ENCODE measurements around the gene NUDT4B.
"Not testable (repeated sequence)": the region's sequence is repeated elsewhere in the genome, so short reads cannot be mapped to it uniquely, and the experiment has no call there.

Gene NUDT4B

GRCh38 chr1:148748563-148749334 is at the start of gene NUDT4B:
Gene NUDT4B (plus strand): TSS chr1:148748774. CDS start chr1:148748953, 179 bp downstream.
- DNase-seq: not testable (repeated sequence)

- not testable (repeated sequence) for DNase-seq
Observed at GRCh38 chr1:148699357-148699756, 49.2 kb upstream of the NUDT4B start.

- not testable (repeated sequence) for DNase-seq
Observed at GRCh38 chr1:148702242-148702641, 46.3 kb upstream of the NUDT4B start.

GRCh38 chr1:148703973-148704591 is 44.5 kb upstream of the NUDT4B start:
- not testable (repeated sequence) for DNase-seq

- DNase-seq: not testable (repeated sequence)
Observed at GRCh38 chr1:148705316-148705948, 43.1 kb upstream of the NUDT4B start.

GRCh38 chr1:148708779-148709333 is 39.7 kb upstream of the NUDT4B start:
- DNase-seq: not testable (repeated sequence)

GRCh38 chr1:148710772-148711523 is 37.6 kb upstream of the NUDT4B start:
- DNase-seq: not testable (repeated sequence)

GRCh38 chr1:148712353-148712752 is 36.2 kb upstream of the NUDT4B start:
- not testable (repeated sequence) for DNase-seq

GRCh38 chr1:148715518-148715917 is 33.1 kb upstream of the NUDT4B start:
- DNase-seq: not testable (repeated sequence)

GRCh38 chr1:148716966-148717520 is 31.5 kb upstream of the NUDT4B start:
- not testable (repeated sequence) for DNase-seq

- not testable (repeated sequence) for DNase-seq
Observed at GRCh38 chr1:148720918-148721317, 27.7 kb upstream of the NUDT4B start.

- DNase-seq: not testable (repeated sequence)
Observed at GRCh38 chr1:148722758-148723157, 25.8 kb upstream of the NUDT4B start.

GRCh38 chr1:148723515-148723914 is 25.1 kb upstream of the NUDT4B start:
- not testable (repeated sequence) for DNase-seq

- DNase-seq: not testable (repeated sequence)
Observed at GRCh38 chr1:148724872-148725271, 23.7 kb upstream of the NUDT4B start.

- DNase-seq: not testable (repeated sequence)
Observed at GRCh38 chr1:148727862-148728261, 20.7 kb upstream of the NUDT4B start.

- DNase-seq: not testable (repeated sequence)
Observed at GRCh38 chr1:148729128-148729527, 19.4 kb upstream of the NUDT4B start.

- not testable (repeated sequence) for DNase-seq
Observed at GRCh38 chr1:148729541-148729940, 19.0 kb upstream of the NUDT4B start.

GRCh38 chr1:148732277-148732676 is 16.3 kb upstream of the NUDT4B start:
- DNase-seq: not testable (repeated sequence)

GRCh38 chr1:148733585-148734310 is 14.8 kb upstream of the NUDT4B start:
- DNase-seq: not testable (repeated sequence)

- DNase-seq: not testable (repeated sequence)
Observed at GRCh38 chr1:148734311-148734662, 14.3 kb upstream of the NUDT4B start.

GRCh38 chr1:148735538-148735937 is 13.0 kb upstream of the NUDT4B start:
- not testable (repeated sequence) for DNase-seq
